ENCODE data around the gene LRP4. TPM values are rescaled to one million over a fixed set of nuclear protein-coding genes. Genes with fewer than 3 reads are reported as not detected.

Gene LRP4
- total RNA-seq, 1 experiment from 2014 or later, result 9.6 TPM

DNA sequence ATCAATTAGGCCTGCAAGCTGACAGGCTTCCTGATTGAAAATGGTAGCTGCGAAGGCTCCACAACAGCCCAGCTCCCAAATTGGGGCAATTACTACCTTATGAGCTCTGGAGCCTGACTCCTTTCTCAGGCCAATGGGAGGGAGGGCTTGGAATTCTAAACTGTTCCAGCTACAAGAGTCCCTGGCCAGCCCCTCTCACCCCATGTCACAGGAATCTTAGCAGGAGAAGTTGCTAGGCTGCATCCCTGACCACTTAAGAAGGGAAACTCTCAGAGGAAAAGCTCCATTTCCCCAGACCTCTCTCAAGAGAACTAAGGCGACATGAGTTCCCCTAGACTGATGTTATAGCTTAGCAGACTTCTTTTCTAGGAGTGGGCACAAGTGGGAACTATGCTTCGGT lies 4.9 kb downstream of the LRP4 start:
- no peaks in the 10 kb centered on the region for H3K9me3 ChIP-seq (ENCODE audit: insufficient read depth, low read depth)
- TF ChIP-seq EZH2 (IDR thresholded peaks at IDR 0.05; ENCODE audit: low read depth), result no peak
- TF ChIP-seq, protein P1, sequence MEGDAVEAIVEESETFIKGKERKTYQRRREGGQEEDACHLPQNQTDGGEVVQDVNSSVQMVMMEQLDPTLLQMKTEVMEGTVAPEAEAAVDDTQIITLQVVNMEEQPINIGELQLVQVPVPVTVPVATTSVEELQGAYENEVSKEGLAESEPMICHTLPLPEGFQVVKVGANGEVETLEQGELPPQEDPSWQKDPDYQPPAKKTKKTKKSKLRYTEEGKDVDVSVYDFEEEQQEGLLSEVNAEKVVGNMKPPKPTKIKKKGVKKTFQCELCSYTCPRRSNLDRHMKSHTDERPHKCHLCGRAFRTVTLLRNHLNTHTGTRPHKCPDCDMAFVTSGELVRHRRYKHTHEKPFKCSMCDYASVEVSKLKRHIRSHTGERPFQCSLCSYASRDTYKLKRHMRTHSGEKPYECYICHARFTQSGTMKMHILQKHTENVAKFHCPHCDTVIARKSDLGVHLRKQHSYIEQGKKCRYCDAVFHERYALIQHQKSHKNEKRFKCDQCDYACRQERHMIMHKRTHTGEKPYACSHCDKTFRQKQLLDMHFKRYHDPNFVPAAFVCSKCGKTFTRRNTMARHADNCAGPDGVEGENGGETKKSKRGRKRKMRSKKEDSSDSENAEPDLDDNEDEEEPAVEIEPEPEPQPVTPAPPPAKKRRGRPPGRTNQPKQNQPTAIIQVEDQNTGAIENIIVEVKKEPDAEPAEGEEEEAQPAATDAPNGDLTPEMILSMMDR (conservative IDR thresholded peaks at IDR 0.05), result no peak
- no peak overlapping the region for H3K4me2 ChIP-seq
- ChIA-PET POLR2A (ENCODE audit: unreplicated experiment) (no interaction called here), CTCF (interaction anchor here (1.0 to 1.3 kb wide), 2 partner anchors 22 to 240 kb away, joined by 3 read pairs; no protein-coding TSS in a partner anchor)
- H2AFZ ChIP-seq, result no peak overlapping the region
- no peaks in the 10 kb centered on the region for H4K20me1 ChIP-seq (ENCODE audit: insufficient read depth)
- no peaks in the 10 kb centered on the region for H3K9me2 ChIP-seq (ENCODE audit: insufficient read depth)
- peaks cover 23% of the 10 kb centered on the region for H3K27me3 ChIP-seq (ENCODE audit: insufficient read depth, low read depth)
- peaks cover 9% of the 10 kb centered on the region; the same call in 1 of the 2 replicates for H3K4me1 ChIP-seq (replicated peaks; ENCODE audit: insufficient read depth)
- H3K4me3 ChIP-seq, result no peak overlapping the region
- no TSS peak for BruUV-seq (replicated peaks)
- H3F3A ChIP-seq (ENCODE audit: insufficient read depth, low read depth), result no peaks in the 10 kb centered on the region
- no peaks in the 10 kb centered on the region for H3K36me3 ChIP-seq (ENCODE audit: low read depth)
- intact Hi-C loops (cut with micrococcal nuclease; ENCODE audit: unreplicated experiment), result no loop called here
- DNase-seq, result no peak
- H3K79me2 ChIP-seq (ENCODE audit: low read depth), result no peaks in the 10 kb centered on the region
- H3K27ac ChIP-seq, result no peak overlapping the region

DNA sequence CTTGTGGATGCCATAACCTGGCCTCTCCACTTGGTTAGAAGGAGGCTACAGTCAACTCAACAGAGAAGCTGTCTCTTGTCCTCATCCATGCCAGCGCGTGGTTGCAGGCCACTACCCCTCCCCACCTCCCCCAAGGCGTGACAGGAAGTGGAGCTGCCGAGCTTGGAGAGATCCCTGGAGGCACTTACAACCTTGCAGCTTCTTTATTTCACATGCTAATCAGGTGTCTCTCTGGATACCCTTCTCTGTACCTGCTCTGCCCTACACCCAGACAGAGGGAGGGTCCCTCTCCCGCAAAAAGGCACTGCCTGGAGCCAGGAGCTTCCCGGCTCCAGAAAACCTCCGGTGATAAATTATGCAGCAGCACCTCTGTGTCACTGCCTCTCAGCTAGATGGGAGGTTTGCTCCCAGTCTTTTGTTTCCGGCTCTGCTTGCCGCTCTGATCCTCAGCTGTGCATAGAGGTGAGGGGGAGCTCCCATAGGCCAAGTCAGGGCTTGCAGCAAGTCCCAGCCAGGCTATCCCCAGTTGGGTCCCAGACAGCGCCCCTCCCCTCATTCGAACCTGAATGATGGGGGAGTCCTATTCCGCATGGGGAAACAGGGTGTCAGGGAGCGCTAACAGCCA lies 5.7 kb downstream of the LRP4 start:
- TF ChIP-seq EZH2 (IDR thresholded peaks at IDR 0.05; ENCODE audit: low read depth), result no peak
- H3K4me3 ChIP-seq, result no peak overlapping the region
- H3K79me2 ChIP-seq (ENCODE audit: low read depth), result no peaks in the 10 kb centered on the region
- BruUV-seq (replicated peaks), result no TSS peak
- no peak overlapping the region for H2AFZ ChIP-seq
- DNase-seq, result no peak
- H3K9me3 ChIP-seq (ENCODE audit: insufficient read depth, low read depth), result no peaks in the 10 kb centered on the region
- no peaks in the 10 kb centered on the region for H3K36me3 ChIP-seq (ENCODE audit: low read depth)
- POLR2A ChIA-PET (ENCODE audit: unreplicated experiment), result no interaction called here
- H3K4me1 ChIP-seq (replicated peaks; ENCODE audit: insufficient read depth), result peaks cover 6% of the 10 kb centered on the region; the same call in 1 of the 2 replicates
- H3K27ac ChIP-seq, result no peak overlapping the region
- no peaks in the 10 kb centered on the region for H3K9me2 ChIP-seq (ENCODE audit: insufficient read depth)
- intact Hi-C loops (cut with micrococcal nuclease; ENCODE audit: unreplicated experiment), result no loop called here
- H3F3A ChIP-seq (ENCODE audit: insufficient read depth, low read depth), result no peaks in the 10 kb centered on the region
- no peaks in the 10 kb centered on the region for H4K20me1 ChIP-seq (ENCODE audit: insufficient read depth)
- CTCF ChIA-PET, result interaction anchor here (0.6 to 1.3 kb wide), 2 partner anchors 21 to 30 kb away, joined by 3 read pairs; no protein-coding TSS in a partner anchor
- peaks cover 18% of the 10 kb centered on the region for H3K27me3 ChIP-seq (ENCODE audit: insufficient read depth, low read depth)
- no peak overlapping the region for H3K4me2 ChIP-seq

DNA sequence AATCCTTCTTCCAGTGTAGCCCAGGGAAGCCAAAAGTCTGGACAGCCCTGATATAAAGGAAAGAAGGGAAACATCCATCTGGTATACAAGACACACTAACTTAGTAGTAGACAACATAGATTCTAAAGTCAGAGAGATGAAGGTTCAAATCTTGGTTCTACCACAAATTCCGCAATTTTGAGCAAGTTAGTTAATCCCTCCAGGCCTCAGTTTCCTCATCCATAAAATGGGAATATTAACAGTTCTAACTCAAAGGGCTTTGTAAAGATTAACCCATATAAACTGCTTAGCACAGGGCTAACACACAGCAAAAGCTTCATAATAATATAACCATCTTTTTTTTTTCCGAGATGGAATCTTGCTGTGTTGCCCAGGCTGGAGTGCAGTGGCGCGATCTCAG lies 10.7 kb downstream of the LRP4 start:
- Histone ChIP-seq H4K20me1 (ENCODE audit: insufficient read depth) (no peaks in the 10 kb centered on the region), H3K4me2 (no peak overlapping the region), H3K9me2 (ENCODE audit: insufficient read depth) (no peaks in the 10 kb centered on the region), H3K4me3 (no peak overlapping the region), H3K36me3 (ENCODE audit: low read depth) (no peaks in the 10 kb centered on the region), H3F3A (ENCODE audit: insufficient read depth, low read depth) (no peaks in the 10 kb centered on the region), H3K79me2 (ENCODE audit: low read depth) (no peaks in the 10 kb centered on the region), H3K27ac (no peak overlapping the region), H3K9me3 (ENCODE audit: insufficient read depth, low read depth) (no peaks in the 10 kb centered on the region), H3K27me3 (ENCODE audit: insufficient read depth, low read depth) (no peaks in the 10 kb centered on the region), H3K4me1 (replicated peaks; ENCODE audit: insufficient read depth) (no peaks in the 10 kb centered on the region), H2AFZ (no peak overlapping the region)
- no TSS peak for BruUV-seq (replicated peaks)
- TF ChIP-seq EZH2 (IDR thresholded peaks at IDR 0.05; ENCODE audit: low read depth), result no peak
- TF ChIP-seq, protein P1 (conservative IDR thresholded peaks at IDR 0.05), result no peak
- ChIA-PET POLR2A (ENCODE audit: unreplicated experiment) (no interaction called here), CTCF (no interaction called here)
- intact Hi-C loops (cut with micrococcal nuclease; ENCODE audit: unreplicated experiment), result no loop called here
- no peak for DNase-seq

DNA sequence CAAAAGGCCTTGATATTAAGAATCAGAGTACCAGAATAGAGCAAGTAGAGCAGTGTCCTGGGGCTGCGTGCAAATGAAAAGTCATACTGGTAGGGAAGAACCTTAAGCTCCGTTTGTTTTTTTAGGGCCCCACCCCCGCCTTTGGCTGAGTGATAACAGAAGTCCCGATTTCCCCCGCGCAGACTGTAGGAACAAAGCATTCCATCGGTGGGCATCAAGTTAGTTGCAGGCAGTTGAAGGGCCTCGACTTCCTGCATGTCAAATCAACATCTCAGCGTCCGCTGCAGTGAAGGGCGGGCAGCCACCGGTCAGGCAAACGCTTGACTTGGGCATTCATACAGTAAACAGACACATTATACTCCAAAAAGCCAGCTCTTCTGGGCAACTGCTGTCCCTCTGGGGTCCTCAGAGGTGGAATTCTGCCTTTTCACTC lies 11.7 kb downstream of the LRP4 start:
- no peaks in the 10 kb centered on the region for H3F3A ChIP-seq (ENCODE audit: insufficient read depth, low read depth)
- no peak overlapping the region for H3K4me2 ChIP-seq
- no peaks in the 10 kb centered on the region for H3K9me3 ChIP-seq (ENCODE audit: insufficient read depth, low read depth)
- TF ChIP-seq EZH2 (IDR thresholded peaks at IDR 0.05; ENCODE audit: low read depth), result no peak
- TF ChIP-seq, protein P1 (conservative IDR thresholded peaks at IDR 0.05), result no peak
- ChIA-PET CTCF (no interaction called here), POLR2A (ENCODE audit: unreplicated experiment) (no interaction called here)
- DNase-seq, result no peak
- peaks cover under 1% of the 10 kb centered on the region; the same call in 1 of the 2 replicates for H3K4me1 ChIP-seq (replicated peaks; ENCODE audit: insufficient read depth)
- no peaks in the 10 kb centered on the region for H3K79me2 ChIP-seq (ENCODE audit: low read depth)
- intact Hi-C loops (cut with micrococcal nuclease; ENCODE audit: unreplicated experiment), result no loop called here
- no peak overlapping the region for H3K4me3 ChIP-seq
- no peaks in the 10 kb centered on the region for H3K27me3 ChIP-seq (ENCODE audit: insufficient read depth, low read depth)
- BruUV-seq (replicated peaks), result no TSS peak
- no peak overlapping the region for H3K27ac ChIP-seq
- H3K36me3 ChIP-seq (ENCODE audit: low read depth), result no peaks in the 10 kb centered on the region
- no peaks in the 10 kb centered on the region for H3K9me2 ChIP-seq (ENCODE audit: insufficient read depth)
- H4K20me1 ChIP-seq (ENCODE audit: insufficient read depth), result no peaks in the 10 kb centered on the region
- no peak overlapping the region for H2AFZ ChIP-seq

All from PC-9 (cell line).